ENCODE results near the gene AMN. TPM values are rescaled to one million over a fixed set of nuclear protein-coding genes. Genes with fewer than 3 reads are reported as not detected.

The AMN gene
- total RNA-seq, 4 donors from 2014 or later, result 0.11 to 0.32 TPM; not detected in 2

GRCh38 chr14:102885737-102886447 is 36.6 kb upstream of the AMN start:
- peaks cover 3 to 61% (median 22%) of the 10 kb centered on the region in 4 donors for H3K36me3 ChIP-seq
- H3K4me3 ChIP-seq, result no peak overlapping the region
- no peaks in the 10 kb centered on the region for H3K4me1 ChIP-seq
- TF ChIP-seq POLR2AphosphoS5 (IDR thresholded peaks at IDR 0.05) (no peak), EP300 (IDR thresholded peaks at IDR 0.05) (no peak), POLR2A (IDR thresholded peaks at IDR 0.05; ENCODE audit: low read depth) (no peak), CTCF (IDR thresholded peaks at IDR 0.05) (no peak)
- H3K27me3 ChIP-seq, result no peaks in the 10 kb centered on the region
- intact Hi-C loops (cut with DNase I), result no loop called here
- no peak for DNase-seq (ENCODE audit: extremely low spot score)
- H3K27ac ChIP-seq (replicated peaks in 1 of 4), result no peak overlapping the region
- WGBS, result 96% methylated on average over 18 of the region's 22 CpGs
- H3K9me3 ChIP-seq, result no peaks in the 10 kb centered on the region

DNA sequence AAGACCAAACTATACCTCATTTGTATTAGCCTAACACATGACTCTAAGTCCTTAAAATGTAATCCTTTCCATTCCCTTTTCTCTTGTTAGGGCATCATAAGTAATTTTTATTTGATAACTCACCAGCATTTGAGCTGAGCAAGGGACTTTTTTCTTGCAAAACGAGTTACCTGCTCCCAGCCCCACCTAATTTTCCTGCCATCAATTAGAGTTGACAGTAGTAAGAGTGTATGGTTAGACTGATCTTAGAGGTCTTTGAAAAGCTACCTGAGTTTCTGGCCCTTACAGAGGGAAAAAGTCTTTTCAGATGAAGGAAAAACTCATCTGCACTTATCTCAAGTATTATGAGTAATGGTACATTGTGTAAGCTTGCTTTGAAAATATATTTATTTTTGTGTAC is 33.7 kb upstream of the AMN start:
- no peaks in the 10 kb centered on the region for H3K9me3 ChIP-seq
- H3K27ac ChIP-seq (replicated peaks in 1 of 4), result no peak overlapping the region
- intact Hi-C loops (cut with DNase I), result no loop called here
- peaks cover 3 to 57% (median 22%) of the 10 kb centered on the region in 4 donors for H3K36me3 ChIP-seq
- peaks cover 0 to 18% (median 10%) of the 10 kb centered on the region in 4 donors for H3K4me1 ChIP-seq
- H3K4me3 ChIP-seq, result no peak overlapping the region
- no peaks in the 10 kb centered on the region for H3K27me3 ChIP-seq
- no peak for TF ChIP-seq CTCF (IDR thresholded peaks at IDR 0.05)
- no peak for TF ChIP-seq POLR2A (IDR thresholded peaks at IDR 0.05; ENCODE audit: low read depth)
- no peak for TF ChIP-seq POLR2AphosphoS5 (IDR thresholded peaks at IDR 0.05)
- TF ChIP-seq EP300 (IDR thresholded peaks at IDR 0.05), result no peak
- DNase-seq (ENCODE audit: extremely low spot score), result no peak
- WGBS, result 83% methylated on average over 1 of the region's 1 CpG

- no peak for TF ChIP-seq CTCF (IDR thresholded peaks at IDR 0.05)
- Histone ChIP-seq H3K27me3 (no peaks in the 10 kb centered on the region), H3K4me1 (peaks cover 0 to 22% (median 16%) of the 10 kb centered on the region in 4 donors), H3K36me3 (peaks cover 3 to 57% (median 24%) of the 10 kb centered on the region in 4 donors), H3K27ac (replicated peaks in 1 of 4) (no peak overlapping the region), H3K9me3 (no peaks in the 10 kb centered on the region), H3K4me3 (no peak overlapping the region)
- WGBS, result 98% methylated on average over 7 of the region's 7 CpGs
- intact Hi-C loops (cut with DNase I), result no loop called here
- no peak for DNase-seq (ENCODE audit: extremely low spot score)
Observed at GRCh38 chr14:102889615-102890014, 32.8 kb upstream of the AMN start.

DNA sequence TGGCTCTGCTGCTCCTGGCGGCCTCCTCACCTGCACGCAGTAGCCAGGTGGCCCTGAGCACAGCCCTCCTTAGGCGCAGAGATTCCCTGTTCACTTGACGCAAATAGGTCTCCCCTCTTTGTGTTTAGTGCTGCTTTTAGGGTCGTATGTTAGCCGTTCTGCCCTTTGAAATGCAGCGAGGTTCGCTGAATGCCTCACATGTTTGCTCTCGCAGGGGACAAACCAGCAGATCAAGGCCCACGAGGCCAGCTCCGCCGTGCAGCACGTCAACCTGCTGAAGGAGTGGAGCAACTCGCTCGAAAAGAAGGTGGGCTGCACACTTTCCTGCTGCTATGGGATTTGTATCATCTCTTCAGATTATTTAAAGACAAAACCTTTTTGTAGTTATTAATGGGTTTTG is 31.4 kb upstream of the AMN start:
- WGBS, result 87% methylated on average over 15 of the region's 15 CpGs
- Histone ChIP-seq H3K9me3 (no peaks in the 10 kb centered on the region), H3K36me3 (peaks cover 3 to 53% (median 25%) of the 10 kb centered on the region in 4 donors), H3K4me3 (no peak overlapping the region), H3K4me1 (peaks cover 0 to 22% (median 16%) of the 10 kb centered on the region in 4 donors), H3K27ac (replicated peaks in 1 of 4) (no peak overlapping the region), H3K27me3 (no peaks in the 10 kb centered on the region)
- TF ChIP-seq POLR2AphosphoS5 (IDR thresholded peaks at IDR 0.05), result no peak
- TF ChIP-seq POLR2A (IDR thresholded peaks at IDR 0.05; ENCODE audit: low read depth), result no peak
- no peak for DNase-seq (ENCODE audit: extremely low spot score)
- intact Hi-C loops (cut with DNase I), result no loop called here

DNA sequence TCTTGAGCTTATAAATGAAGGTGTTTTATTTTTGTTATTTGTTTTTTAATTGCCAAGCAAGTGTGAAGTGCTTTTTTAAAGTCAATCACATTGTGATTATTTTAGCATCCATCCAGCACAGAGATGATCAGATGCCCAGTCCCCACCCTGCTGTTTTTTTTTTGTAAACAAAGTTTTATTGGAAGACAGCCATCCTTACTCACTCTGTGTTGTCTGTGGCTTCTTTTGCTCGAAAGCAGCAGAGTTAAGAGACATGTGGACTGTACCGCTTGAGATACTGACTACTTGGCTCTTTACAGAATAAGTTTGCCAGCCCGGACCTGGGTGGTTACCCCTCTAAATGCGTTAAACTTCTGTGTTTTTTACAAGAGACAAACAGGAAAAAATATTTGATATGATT is 30.9 kb upstream of the AMN start:
- Histone ChIP-seq H3K4me1 (peaks cover 0 to 22% (median 16%) of the 10 kb centered on the region in 4 donors), H3K27me3 (no peaks in the 10 kb centered on the region), H3K27ac (replicated peaks in 1 of 4) (no peak overlapping the region), H3K9me3 (no peaks in the 10 kb centered on the region), H3K4me3 (no peak overlapping the region), H3K36me3 (peaks cover 3 to 50% (median 23%) of the 10 kb centered on the region in 4 donors)
- intact Hi-C loops (cut with DNase I), result no loop called here
- 75% methylated on average over 4 of the region's 4 CpGs for WGBS
- DNase-seq (ENCODE audit: extremely low spot score), result no peak
- TF ChIP-seq POLR2A (IDR thresholded peaks at IDR 0.05; ENCODE audit: low read depth), result no peak
- no peak for TF ChIP-seq POLR2AphosphoS5 (IDR thresholded peaks at IDR 0.05)
- no peak for TF ChIP-seq CTCF (IDR thresholded peaks at IDR 0.05)
- TF ChIP-seq EP300 (IDR thresholded peaks at IDR 0.05), result no peak
